ENCODE results near the gene PIGH.
"Not testable (repeated sequence)": the region's sequence is repeated elsewhere in the genome, so short reads cannot be mapped to it uniquely, and the experiment has no call there.

Gene PIGH

GRCh38 chr14:67553547-67553946 is 46.5 kb downstream of the PIGH start:
- DNase-seq (ENCODE audit: low read depth, low spot score) = no peak

GRCh38 chr14:67551940-67552339 is 48.1 kb downstream of the PIGH start:
- no peak for DNase-seq (ENCODE audit: low read depth, low spot score)

GRCh38 chr14:67551123-67551522 is 48.9 kb downstream of the PIGH start:
- DNase-seq (ENCODE audit: low read depth, low spot score) = no peak

GRCh38 chr14:67549734-67550133 is 50.3 kb downstream of the PIGH start:
- DNase-seq (ENCODE audit: low read depth, low spot score) = no peak

GRCh38 chr14:67547224-67547780 is 52.8 kb downstream of the PIGH start:
- no peak for DNase-seq (ENCODE audit: low read depth, low spot score)

GRCh38 chr14:67544590-67544989 is 55.5 kb downstream of the PIGH start:
- DNase-seq (ENCODE audit: low read depth, low spot score) = no peak

GRCh38 chr14:67542620-67543019 is 57.4 kb downstream of the PIGH start:
- not testable (repeated sequence) for DNase-seq (ENCODE audit: low read depth, low spot score)

- DNase-seq (ENCODE audit: low read depth, low spot score) = no peak
These were observed 58.4 kb downstream of the PIGH start for GRCh38 chr14:67541448-67542387.

All from smooth muscle cell of the brain vasculature (primary cell).